ENCODE data around the gene TREML1. TPM values are rescaled to one million over a fixed set of nuclear protein-coding genes. Genes with fewer than 3 reads are reported as not detected.

Gene TREML1
- total and polyA plus RNA-seq, 8 donors, result 0.86 to 2.0 (median 1.5) TPM

GRCh38 chr6:41163419-41163717, 9.2 kb upstream of the TREML1 start:
- ATAC-seq (no peak), DNase-seq (no peak)
- no peaks in the 10 kb centered on the region for H3K36me3 ChIP-seq
- no peak overlapping the region for H3K4me3 ChIP-seq
- peaks cover 0 to 8% of the 10 kb centered on the region in 2 donors for H3K27me3 ChIP-seq
- no peak for TF ChIP-seq CTCF (IDR thresholded peaks at IDR 0.05)
- no peaks in the 10 kb centered on the region for H3K9me3 ChIP-seq
- H3K27ac ChIP-seq, result no peak overlapping the region
- intact Hi-C loops (cut with DNase I), result no loop called here
- H3K4me1 ChIP-seq, result peaks cover 0 to 8% of the 10 kb centered on the region in 2 donors

DNA sequence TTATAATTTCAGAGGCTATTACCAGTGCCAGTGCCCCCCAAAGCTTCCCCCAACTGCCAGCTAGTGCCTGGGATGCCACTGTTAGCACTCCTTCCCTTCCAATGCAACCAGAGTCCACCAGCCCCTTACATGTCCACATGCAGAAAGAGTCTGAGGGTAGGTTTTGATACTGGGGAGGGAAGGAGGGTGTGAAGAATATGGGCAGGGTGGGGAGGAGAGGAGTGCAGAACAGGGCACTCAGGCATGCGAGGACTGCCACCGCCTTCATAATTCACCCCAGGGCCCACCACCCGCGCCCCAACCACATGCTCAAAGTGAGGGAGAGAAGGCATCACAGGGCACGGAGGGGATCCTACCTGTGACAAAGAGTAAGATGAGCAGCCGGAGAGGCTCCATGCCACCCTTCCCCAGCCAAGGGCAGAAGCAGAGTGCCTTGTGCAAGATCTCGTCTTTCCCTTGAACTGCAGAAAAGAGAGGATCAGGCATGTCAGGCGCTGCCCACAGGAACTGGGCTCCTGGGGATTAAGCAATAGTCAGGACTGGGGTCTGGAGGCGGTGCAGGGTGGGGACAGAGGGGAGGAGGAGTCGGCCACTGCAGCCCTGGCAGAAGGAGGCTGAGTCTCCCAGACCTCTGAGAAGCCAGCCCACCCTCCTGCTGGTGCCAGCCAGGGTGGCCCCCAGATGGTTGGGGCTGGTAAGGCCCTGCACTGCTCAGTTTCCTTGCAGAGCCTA, 8.7 kb upstream of the TREML1 start, which contains the start of gene TREM2:
Gene TREM2 (minus strand): TSS at position 430 of the 732 bp plus-strand sequence. CDS start 34 bp downstream, at position 396.
- ATAC-seq, result peak; percentile 46
- DNase-seq, result no peak
- no peak for TF ChIP-seq CTCF (IDR thresholded peaks at IDR 0.05)
- H3K9me3 ChIP-seq, result no peaks in the 10 kb centered on the region
- H3K27me3 ChIP-seq, result peaks cover 0 to 9% of the 10 kb centered on the region in 2 donors
- intact Hi-C loops (cut with DNase I), result no loop called here
- no peak within 1 kb of the TSS for H3K27ac ChIP-seq
- peak within 1 kb of the TSS in 1 of 2 donors; percentile 9 for H3K4me3 ChIP-seq
- H3K36me3 ChIP-seq, result no peaks in the 10 kb centered on the region
- peaks cover 0 to 8% of the 10 kb centered on the region in 2 donors for H3K4me1 ChIP-seq

- intact Hi-C loops (cut with DNase I), result no loop called here
- peak; percentile 25 for ATAC-seq
- no peak for DNase-seq
- no peak overlapping the region for H3K27ac ChIP-seq
- H3K4me3 ChIP-seq, result peak overlapping the region in 1 of 2 donors; percentile 9
- H3K27me3 ChIP-seq, result peaks cover 0 to 9% of the 10 kb centered on the region in 2 donors
- peaks cover 0 to 8% of the 10 kb centered on the region in 2 donors for H3K4me1 ChIP-seq
- no peaks in the 10 kb centered on the region for H3K9me3 ChIP-seq
- no peaks in the 10 kb centered on the region for H3K36me3 ChIP-seq
- TF ChIP-seq CTCF (IDR thresholded peaks at IDR 0.05), result no peak
Measured at GRCh38 chr6:41161851-41162552, 7.9 kb upstream of the TREML1 start.

- TF ChIP-seq CTCF (IDR thresholded peaks at IDR 0.05), result no peak
- Histone ChIP-seq H3K36me3 (no peaks in the 10 kb centered on the region), H3K27me3 (peaks cover 0 to 9% of the 10 kb centered on the region in 2 donors), H3K4me3 (no peak overlapping the region), H3K27ac (no peak overlapping the region), H3K9me3 (no peaks in the 10 kb centered on the region), H3K4me1 (peaks cover 0 to 11% of the 10 kb centered on the region in 2 donors)
- no peak for ATAC-seq
- intact Hi-C loops (cut with DNase I), result no loop called here
- DNase-seq, result no peak
Measured at GRCh38 chr6:41161380-41161779, 7.2 kb upstream of the TREML1 start.

GRCh38 chr6:41160933-41161332, 6.8 kb upstream of the TREML1 start:
- peaks cover 0 to 11% of the 10 kb centered on the region in 2 donors for H3K4me1 ChIP-seq
- no peak overlapping the region for H3K4me3 ChIP-seq
- no peak for TF ChIP-seq CTCF (IDR thresholded peaks at IDR 0.05)
- DNase-seq, result no peak
- no peaks in the 10 kb centered on the region for H3K9me3 ChIP-seq
- no peak overlapping the region for H3K27ac ChIP-seq
- no peaks in the 10 kb centered on the region for H3K36me3 ChIP-seq
- intact Hi-C loops (cut with DNase I), result no loop called here
- no peak for ATAC-seq
- peaks cover 0 to 9% of the 10 kb centered on the region in 2 donors for H3K27me3 ChIP-seq
